Measurements from ENCODE around the gene SLC4A1AP.

The SLC4A1AP gene

GRCh38 chr2:27721335-27721734, 57.6 kb downstream of the SLC4A1AP start:
- no peak for DNase-seq (ENCODE audit: low read depth)

- no peak for DNase-seq (ENCODE audit: low read depth)
These were observed 58.3 kb downstream of the SLC4A1AP start for GRCh38 chr2:27721884-27722485.

GRCh38 chr2:27723372-27724144, 59.9 kb downstream of the SLC4A1AP start:
- peak; percentile 63 for DNase-seq (ENCODE audit: low read depth)

- no peak for DNase-seq (ENCODE audit: low read depth)
These were observed 60.5 kb downstream of the SLC4A1AP start for GRCh38 chr2:27724191-27724590.

- DNase-seq (ENCODE audit: low read depth), result no peak
These were observed 61.4 kb downstream of the SLC4A1AP start for GRCh38 chr2:27724905-27725701.

GRCh38 chr2:27727257-27727656, 63.6 kb downstream of the SLC4A1AP start:
- DNase-seq (ENCODE audit: low read depth), result no peak

- no peak for DNase-seq (ENCODE audit: low read depth)
These were observed 64.6 kb downstream of the SLC4A1AP start for GRCh38 chr2:27728081-27728858.

GRCh38 chr2:27729198-27729597, 65.5 kb downstream of the SLC4A1AP start:
- no peak for DNase-seq (ENCODE audit: low read depth)

GRCh38 chr2:27729614-27730013, 65.9 kb downstream of the SLC4A1AP start:
- DNase-seq (ENCODE audit: low read depth), result no peak

- DNase-seq (ENCODE audit: low read depth), result no peak
These were observed 66.6 kb downstream of the SLC4A1AP start for GRCh38 chr2:27730261-27730662.

- DNase-seq (ENCODE audit: low read depth), result no peak
These were observed 67.4 kb downstream of the SLC4A1AP start for GRCh38 chr2:27730980-27731691.

- DNase-seq (ENCODE audit: low read depth), result no peak
These were observed 70.6 kb downstream of the SLC4A1AP start for GRCh38 chr2:27734305-27734704.

GRCh38 chr2:27735263-27735904, 71.7 kb downstream of the SLC4A1AP start:
- DNase-seq (ENCODE audit: low read depth), result peak; percentile 51

- DNase-seq (ENCODE audit: low read depth), result no peak
These were observed 72.6 kb downstream of the SLC4A1AP start for GRCh38 chr2:27736031-27736889.

- no peak for DNase-seq (ENCODE audit: low read depth)
These were observed 73.2 kb downstream of the SLC4A1AP start for GRCh38 chr2:27736890-27737204.

GRCh38 chr2:27737676-27738348, 74.1 kb downstream of the SLC4A1AP start:
- DNase-seq (ENCODE audit: low read depth), result peak; percentile 61

- DNase-seq (ENCODE audit: low read depth), result no peak
These were observed 74.8 kb downstream of the SLC4A1AP start for GRCh38 chr2:27738349-27739057.

- DNase-seq (ENCODE audit: low read depth), result no peak
These were observed 75.3 kb downstream of the SLC4A1AP start for GRCh38 chr2:27739058-27739373.

- no peak for DNase-seq (ENCODE audit: low read depth)
These were observed 78.0 kb downstream of the SLC4A1AP start for GRCh38 chr2:27741673-27742072.
